IMR-90 (cell line): ENCODE data around the gene SLFNL1. TPM values are rescaled to one million over a fixed set of nuclear protein-coding genes. Genes with fewer than 3 reads are reported as not detected.

Experiments
- ATAC-seq: fragments of 200-7000 bp; cut with Tn5 transposase; 2 replicates; pipeline ENCODE4 v1.9.1; 2020; ENCODE audit warnings: low read depth, mild to moderate bottlenecking, moderate library complexity
- BruUV-seq: library from RNA; stranded (reverse); fragments of 400-500 nt; replicated peaks from 2 replicates; lab custom pipeline; 2021; lab: Mats Ljungman, UMichigan
- CTCF ChIA-PET: fragments of 300-600 bp; formaldehyde crosslinking; extraction: SDS; loops from one replicate; lab custom pipeline; 2021; ENCODE audit warnings: antibody characterized with exemption; lab: Yijun Ruan, JAX
- POLR2A ChIA-PET: fragments of 300-600 bp; sonication (Branson Sonifier 250); formaldehyde crosslinking; loops from one replicate; lab custom pipeline; 2022; ENCODE audit warnings: antibody characterized with exemption; ENCODE audit not compliant: unreplicated experiment; lab: Charles Lee
- DNase-seq: peaks from one replicate; pipeline ENCODE4 v3.0.0; 2013
- H2AFZ ChIP-seq: replicated peaks from 2 replicates; pipeline ENCODE3; 2013; ENCODE audit warnings: low read length, mild to moderate bottlenecking; ENCODE audit not compliant: poor library complexity
- H2AK5ac ChIP-seq: 2 replicates; pipeline ENCODE4 v1.6.1; 2013; ENCODE audit warnings: low read depth, low read length, inconsistent platforms
- H2AK9ac ChIP-seq: replicated peaks from 2 replicates; pipeline ENCODE3; 2013; ENCODE audit warnings: mild to moderate bottlenecking, low read depth, low read length, moderate library complexity; ENCODE audit not compliant: poor library complexity
- H2BK120ac ChIP-seq: 2 replicates; pipeline ENCODE4 v1.6.1; 2013; ENCODE audit warnings: low read depth, low read length, inconsistent platforms
- H2BK15ac ChIP-seq: 3 replicates; pipeline ENCODE4 v1.6.1; 2013; ENCODE audit warnings: low read depth, low read length, inconsistent platforms
- H2BK20ac ChIP-seq: 2 replicates; pipeline ENCODE4 v1.6.1; 2013; ENCODE audit warnings: low read depth, mild to moderate bottlenecking, inconsistent platforms, low read length, moderate library complexity
- H2BK5ac ChIP-seq: 2 replicates; pipeline ENCODE4 v1.6.1; 2013; ENCODE audit warnings: mild to moderate bottlenecking, low read depth, low read length, inconsistent platforms; ENCODE audit not compliant: poor library complexity, severe bottlenecking
- H3K14ac ChIP-seq: replicated peaks from 2 replicates; pipeline ENCODE4 v1.6.1; 2013; ENCODE audit warnings: low read depth, low read length, inconsistent platforms
- H3K18ac ChIP-seq: 2 replicates; pipeline ENCODE4 v1.6.1; 2013; ENCODE audit warnings: low read depth, low read length, control low read depth
- H3K23ac ChIP-seq: 2 replicates; pipeline ENCODE4 v1.6.1; 2013; ENCODE audit warnings: low read depth, low read length, inconsistent platforms
- H3K27ac ChIP-seq: 2 replicates; pipeline ENCODE4 v1.5.1; 2013; ENCODE audit warnings: mild to moderate bottlenecking, control low read depth, low read length; ENCODE audit not compliant: insufficient read depth
- H3K27me3 ChIP-seq: 2 replicates; pipeline ENCODE4 v1.6.1; 2013; ENCODE audit warnings: low read length; ENCODE audit not compliant: control insufficient read depth, insufficient read depth
- H3K36me3 ChIP-seq: 2 replicates; pipeline ENCODE4 v1.6.1; 2013; ENCODE audit warnings: low read length, mixed read lengths; ENCODE audit not compliant: control insufficient read depth, insufficient read depth
- H3K4ac ChIP-seq: 2 replicates; pipeline ENCODE4 v1.6.1; 2013; ENCODE audit warnings: low read depth, low read length, inconsistent platforms
- H3K4me1 ChIP-seq: 2 replicates; pipeline ENCODE4 v1.6.1; 2013; ENCODE audit warnings: low read length, mixed read lengths; ENCODE audit not compliant: control insufficient read depth, insufficient read depth
- H3K4me2 ChIP-seq: 2 replicates; pipeline ENCODE4 v1.6.1; 2013; ENCODE audit warnings: low read depth, mild to moderate bottlenecking, control low read depth, low read length, moderate library complexity
- H3K4me3 ChIP-seq: 2 replicates; pipeline ENCODE4 v1.5.1; 2013; ENCODE audit warnings: low read depth, mild to moderate bottlenecking, control low read depth, low read length, moderate library complexity; ENCODE audit not compliant: insufficient read depth
- H3K56ac ChIP-seq: 2 replicates; pipeline ENCODE4 v1.6.1; 2013; ENCODE audit warnings: low read length, inconsistent platforms; ENCODE audit not compliant: insufficient read depth; ENCODE audit errors: extremely low read depth
- H3K79me1 ChIP-seq, 2 experiments: 2 replicates each; pipeline ENCODE4 v1.6.1; 2013; ENCODE audit warnings: low read length in 2 of 2, inconsistent platforms in 1 of 2, low read depth in 1 of 2
- H3K9ac ChIP-seq: 2 replicates; pipeline ENCODE4 v1.6.1; 2013; ENCODE audit warnings: low read depth, low read length, control low read depth
- H3K9me1 ChIP-seq: 2 replicates; pipeline ENCODE4 v1.6.1; 2013; ENCODE audit warnings: low read length, inconsistent platforms; ENCODE audit not compliant: insufficient read depth
- H3K9me3 ChIP-seq: 2 replicates; pipeline ENCODE4 v1.6.1; 2013; ENCODE audit warnings: low read length; ENCODE audit not compliant: control insufficient read depth, insufficient read depth
- H4K20me1 ChIP-seq: 2 replicates; pipeline ENCODE4 v1.6.1; 2013; ENCODE audit warnings: low read length, inconsistent platforms; ENCODE audit not compliant: insufficient read depth
- H4K5ac ChIP-seq: 2 replicates; pipeline ENCODE4 v1.6.1; 2013; ENCODE audit warnings: mild to moderate bottlenecking, low read depth, low read length, control low read depth
- H4K8ac ChIP-seq, 2 experiments: 2 replicates each; pipeline ENCODE4 v1.6.1; 2013; ENCODE audit warnings: low read depth in 2 of 2, low read length in 2 of 2, control low read depth in 1 of 2, inconsistent platforms in 1 of 2
- H4K91ac ChIP-seq: 2 replicates; pipeline ENCODE4 v1.6.1; 2013; ENCODE audit warnings: low read depth, low read length, inconsistent platforms; ENCODE audit not compliant: insufficient read depth
- BHLHE40 ChIP-seq: fragments of 150-350 bp; IDR thresholded peaks from 2 replicates; pipeline ENCODE4 v1.6.1; 2016; ENCODE audit warnings: mild to moderate bottlenecking, low read depth, low read length
- CEBPB ChIP-seq: IDR thresholded peaks from 2 replicates; pipeline ENCODE4 v1.6.1; 2012; ENCODE audit warnings: low read depth, low read length, improper control_type of control experiment
- CHD1 ChIP-seq: IDR thresholded peaks from 2 replicates; pipeline ENCODE4 v1.6.1; 2012; ENCODE audit warnings: low read depth, low read length, improper control_type of control experiment
- FOS ChIP-seq: fragments of 150-350 bp; IDR thresholded peaks from 2 replicates; pipeline ENCODE4 v1.6.1; 2016; ENCODE audit warnings: low read depth, low read length
- MAFK ChIP-seq: IDR thresholded peaks from 2 replicates; pipeline ENCODE4 v1.6.1; 2012; ENCODE audit warnings: low read depth, low read length, improper control_type of control experiment
- MAZ ChIP-seq: IDR thresholded peaks from 2 replicates; pipeline ENCODE4 v1.6.1; 2012; ENCODE audit warnings: low read depth, mild to moderate bottlenecking, low read length, improper control_type of control experiment, moderate library complexity, borderline replicate concordance
- MXI1 ChIP-seq: IDR thresholded peaks from 2 replicates; pipeline ENCODE4 v1.6.1; 2012; ENCODE audit warnings: low read depth, mild to moderate bottlenecking, low read length, moderate library complexity, borderline replicate concordance
- NFE2L2 ChIP-seq: fragments of 150-350 bp; IDR thresholded peaks from 2 replicates; pipeline ENCODE4 v1.6.1; 2016; ENCODE audit warnings: low read depth, mild to moderate bottlenecking, low read length
- POLR2A ChIP-seq: IDR thresholded peaks from 2 replicates; pipeline ENCODE4 v1.6.1; 2012; ENCODE audit warnings: mild to moderate bottlenecking, low read depth, low read length
- RFX5 ChIP-seq: IDR thresholded peaks from 2 replicates; pipeline ENCODE4 v1.8.0; 2012; ENCODE audit warnings: low read depth, mild to moderate bottlenecking, low read length, moderate library complexity
- SMC3 ChIP-seq: fragments of 150-350 bp; IDR thresholded peaks from 2 replicates; pipeline ENCODE4 v1.6.1; 2016; ENCODE audit warnings: low read depth, mild to moderate bottlenecking, antibody characterized with exemption, low read length, moderate library complexity
- WGBS, 2 experiments: methylation state at CpG; one replicate each; pipeline versions ENCODE4 v1.1.5 to v1.1.7; 2013; ENCODE audit warnings: missing lambda C conversion rate in 2 of 2; ENCODE audit not compliant: insufficient read length in 1 of 2; ENCODE audit errors: extremely low coverage in 2 of 2; 5-methylcytosine and 5-hydroxymethylcytosine counted together
- dilution Hi-C: fragments of 300-500 bp; cut with HindIII; formaldehyde crosslinking; loops from one replicate; pipeline ENCODE4 v1.14.3; 2018; ENCODE audit warnings: low sequenced_read_pairs; ENCODE audit not compliant: unreplicated experiment
- in situ Hi-C: fragments of 300-500 bp; cut with MboI; formaldehyde crosslinking; loops from 3 replicates; pipeline ENCODE4 v1.14.3; 2019; ENCODE audit warnings: low sequenced_read_pairs, inconsistent platforms, mixed read lengths
- intact Hi-C: fragments of 100-400 bp; cut with micrococcal nuclease; formaldehyde crosslinking; loops from 2 replicates; pipeline ENCODE4 v1.10.0; 2022
- polyA plus RNA-seq, 3 experiments: library from polyadenylated mRNA; depleted of rRNA; stranded (reverse); fragments of >200 nt; gene quantifications; 2 replicates each; pipeline ENCODE4 v1.2.3, GENCODE V29; 2012; ENCODE audit warnings: low replicate concordance in 1 of 3
- total RNA-seq: library from RNA; depleted of rRNA; stranded (reverse); fragments of >200 nt; gene quantifications from 2 replicates; pipeline ENCODE4 v1.2.3, GENCODE V29; 2012
- TF ChIP-seq, protein P1 (sequence below): conservative IDR thresholded peaks from 2 replicates; pipeline ENCODE4 v1.5.1; 2012; ENCODE audit warnings: mild to moderate bottlenecking, low read depth, low read length, improper control_type of control experiment
- TF ChIP-seq, protein P2 (sequence below): fragments of 150-350 bp; IDR thresholded peaks from 2 replicates; pipeline ENCODE4 v1.6.1; 2016; ENCODE audit warnings: low read depth, mild to moderate bottlenecking, low read length, moderate library complexity, borderline replicate concordance
- TF ChIP-seq, protein P3 (sequence below): fragments of 150-350 bp; IDR thresholded peaks from 2 replicates; pipeline ENCODE4 v1.6.1; 2017; ENCODE audit warnings: mild to moderate bottlenecking, antibody characterized with exemption, low read length, low read depth

Gene SLFNL1
- total and polyA plus RNA-seq, 2 of the 4 experiments (the other 2 are of a cell fraction), result under 0.01 to 0.09 TPM

DNA sequence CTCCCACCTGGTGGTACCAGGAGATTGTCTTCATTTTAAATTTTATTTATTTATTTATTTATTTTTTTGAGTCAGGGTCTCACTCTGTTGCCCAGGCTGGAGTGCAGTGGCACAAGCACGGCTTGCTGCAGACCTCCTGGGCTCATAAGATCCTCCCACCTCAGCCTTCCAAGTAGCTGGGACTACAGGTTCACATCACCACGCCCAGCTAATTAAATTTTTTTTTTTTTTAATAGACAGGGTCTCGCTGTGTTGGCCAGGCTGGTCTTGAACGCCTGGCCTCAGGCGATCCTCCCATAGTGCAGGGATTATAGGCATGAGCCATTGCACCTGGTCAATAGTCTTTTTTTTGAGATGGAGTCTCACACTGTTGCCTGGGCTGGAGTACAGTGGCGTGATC, 8.5 kb downstream of the SLFNL1 start:
- H3K27ac ChIP-seq, result no peak overlapping the region
- intact Hi-C loops (no loop called here), in situ Hi-C loops (no loop called here), dilution Hi-C loops (no loop called here)
- TF ChIP-seq MAZ, result no peak
- TF ChIP-seq FOS, result no peak
- TF ChIP-seq, protein P1, sequence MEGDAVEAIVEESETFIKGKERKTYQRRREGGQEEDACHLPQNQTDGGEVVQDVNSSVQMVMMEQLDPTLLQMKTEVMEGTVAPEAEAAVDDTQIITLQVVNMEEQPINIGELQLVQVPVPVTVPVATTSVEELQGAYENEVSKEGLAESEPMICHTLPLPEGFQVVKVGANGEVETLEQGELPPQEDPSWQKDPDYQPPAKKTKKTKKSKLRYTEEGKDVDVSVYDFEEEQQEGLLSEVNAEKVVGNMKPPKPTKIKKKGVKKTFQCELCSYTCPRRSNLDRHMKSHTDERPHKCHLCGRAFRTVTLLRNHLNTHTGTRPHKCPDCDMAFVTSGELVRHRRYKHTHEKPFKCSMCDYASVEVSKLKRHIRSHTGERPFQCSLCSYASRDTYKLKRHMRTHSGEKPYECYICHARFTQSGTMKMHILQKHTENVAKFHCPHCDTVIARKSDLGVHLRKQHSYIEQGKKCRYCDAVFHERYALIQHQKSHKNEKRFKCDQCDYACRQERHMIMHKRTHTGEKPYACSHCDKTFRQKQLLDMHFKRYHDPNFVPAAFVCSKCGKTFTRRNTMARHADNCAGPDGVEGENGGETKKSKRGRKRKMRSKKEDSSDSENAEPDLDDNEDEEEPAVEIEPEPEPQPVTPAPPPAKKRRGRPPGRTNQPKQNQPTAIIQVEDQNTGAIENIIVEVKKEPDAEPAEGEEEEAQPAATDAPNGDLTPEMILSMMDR, result no peak
- TF ChIP-seq RFX5, result no peak
- no peak for TF ChIP-seq CEBPB
- TF ChIP-seq MAFK, result no peak
- no peak for TF ChIP-seq NFE2L2
- TF ChIP-seq, protein P2, sequence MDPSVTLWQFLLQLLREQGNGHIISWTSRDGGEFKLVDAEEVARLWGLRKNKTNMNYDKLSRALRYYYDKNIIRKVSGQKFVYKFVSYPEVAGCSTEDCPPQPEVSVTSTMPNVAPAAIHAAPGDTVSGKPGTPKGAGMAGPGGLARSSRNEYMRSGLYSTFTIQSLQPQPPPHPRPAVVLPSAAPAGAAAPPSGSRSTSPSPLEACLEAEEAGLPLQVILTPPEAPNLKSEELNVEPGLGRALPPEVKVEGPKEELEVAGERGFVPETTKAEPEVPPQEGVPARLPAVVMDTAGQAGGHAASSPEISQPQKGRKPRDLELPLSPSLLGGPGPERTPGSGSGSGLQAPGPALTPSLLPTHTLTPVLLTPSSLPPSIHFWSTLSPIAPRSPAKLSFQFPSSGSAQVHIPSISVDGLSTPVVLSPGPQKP, result no peak
- TF ChIP-seq, protein P3, sequence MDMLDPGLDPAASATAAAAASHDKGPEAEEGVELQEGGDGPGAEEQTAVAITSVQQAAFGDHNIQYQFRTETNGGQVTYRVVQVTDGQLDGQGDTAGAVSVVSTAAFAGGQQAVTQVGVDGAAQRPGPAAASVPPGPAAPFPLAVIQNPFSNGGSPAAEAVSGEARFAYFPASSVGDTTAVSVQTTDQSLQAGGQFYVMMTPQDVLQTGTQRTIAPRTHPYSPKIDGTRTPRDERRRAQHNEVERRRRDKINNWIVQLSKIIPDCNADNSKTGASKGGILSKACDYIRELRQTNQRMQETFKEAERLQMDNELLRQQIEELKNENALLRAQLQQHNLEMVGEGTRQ, result no peak
- TF ChIP-seq BHLHE40, result no peak
- TF ChIP-seq SMC3, result no peak
- TF ChIP-seq POLR2A, result no peak
- no peak for TF ChIP-seq MXI1
- no peak for TF ChIP-seq CHD1
- no peak overlapping the region for H2BK120ac ChIP-seq
- WGBS, 2 experiments, result 100% methylated on average over 2 of the region's 6 CpGs; no CpG with 5 or more reads in 1 of the 2 experiments
- no peak overlapping the region for H3K23ac ChIP-seq
- peaks cover 43% of the 10 kb centered on the region for H3K36me3 ChIP-seq
- H4K5ac ChIP-seq, result no peak overlapping the region
- no peak overlapping the region for H2AFZ ChIP-seq
- no peak overlapping the region for H3K4me2 ChIP-seq
- no peaks in the 10 kb centered on the region for H3K27me3 ChIP-seq
- no peaks in the 10 kb centered on the region for H3K4me1 ChIP-seq
- ChIA-PET POLR2A (no interaction called here), CTCF (no interaction called here)
- H3K9me3 ChIP-seq, result no peaks in the 10 kb centered on the region
- no peak overlapping the region for H2BK5ac ChIP-seq
- peaks cover 15 to 55% of the 10 kb centered on the region in 2 experiments; a peak in 3 of 4 replicates for H3K79me1 ChIP-seq
- H4K8ac ChIP-seq, result no peak overlapping the region
- no peaks in the 10 kb centered on the region for H3K9me1 ChIP-seq
- ATAC-seq (no peak), DNase-seq (no peak)
- no peak overlapping the region for H3K9ac ChIP-seq
- H3K4me3 ChIP-seq, result no peak overlapping the region
- no peak overlapping the region for H2AK9ac ChIP-seq
- H3K18ac ChIP-seq, result no peak overlapping the region
- no TSS peak for BruUV-seq
- no peak overlapping the region for H2BK15ac ChIP-seq
- no peak overlapping the region for H2AK5ac ChIP-seq
- H4K91ac ChIP-seq, result no peak overlapping the region
- no peak overlapping the region for H3K14ac ChIP-seq
- H3K4ac ChIP-seq, result no peak overlapping the region
- H4K20me1 ChIP-seq, result no peaks in the 10 kb centered on the region
- H2BK20ac ChIP-seq, result no peak overlapping the region
- H3K56ac ChIP-seq, result no peak overlapping the region
